H1 (cell line): ENCODE results near the gene STK40. TPM values are rescaled to one million over a fixed set of nuclear protein-coding genes. Genes with fewer than 3 reads are reported as not detected.
A peak's percentile ranks its signal among the peaks of the same experiment; 100 is the strongest.

Experiments used
- CTCF ChIA-PET: fragments of 300-600 bp; sonication (Branson Sonifier 250); formaldehyde crosslinking; loops from one replicate; lab custom pipeline; 2021; ENCODE audit not compliant: partially characterized antibody; lab: Charles Lee
- POLR2A ChIA-PET: fragments of 300-600 bp; sonication (Branson Sonifier 250); formaldehyde crosslinking; loops from one replicate; lab custom pipeline; 2021; ENCODE audit warnings: inconsistent platforms; ENCODE audit not compliant: partially characterized antibody; lab: Charles Lee
- DNase-seq, 2 experiments: peaks; one replicate each; pipeline versions ENCODE4 v3.0.0 to v3.0.0-alpha.2; 2010 to 2022; ENCODE audit warnings: low spot score in 2 of 2, low read depth in 1 of 2, mixed read lengths in 1 of 2
- FAIRE-seq: peaks from 2 replicates; lab custom pipeline; 2011; peaks lifted over from hg19 to GRCh38; lab: Jason Lieb, UNC
- H2AFZ ChIP-seq: 2 replicates; pipeline ENCODE4 v1.8.1; 2012; ENCODE audit warnings: low read length, inconsistent platforms
- H2AK5ac ChIP-seq: 2 replicates; pipeline ENCODE4 v1.6.1; 2013; ENCODE audit warnings: low read depth, low read length
- H2BK120ac ChIP-seq: replicated peaks from 2 replicates; pipeline ENCODE3; 2013; ENCODE audit warnings: low read depth, low read length, inconsistent platforms
- H2BK12ac ChIP-seq: 2 replicates; pipeline ENCODE4 v1.6.1; 2013; ENCODE audit warnings: low read depth, low read length
- H2BK15ac ChIP-seq: 2 replicates; pipeline ENCODE4 v1.6.1; 2013; ENCODE audit warnings: low read length
- H2BK20ac ChIP-seq: 2 replicates; pipeline ENCODE4 v1.6.1; 2013; ENCODE audit warnings: low read length
- H2BK5ac ChIP-seq: 2 replicates; pipeline ENCODE4 v1.6.1; 2013; ENCODE audit warnings: low read depth, low read length
- H3K14ac ChIP-seq: 2 replicates; pipeline ENCODE4 v1.6.1; 2013; ENCODE audit warnings: inconsistent platforms; ENCODE audit not compliant: insufficient read length
- H3K18ac ChIP-seq: 2 replicates; pipeline ENCODE4 v1.6.1; 2013; ENCODE audit warnings: low read length; ENCODE audit errors: extremely low read depth
- H3K23ac ChIP-seq: 2 replicates; pipeline ENCODE4 v1.6.1; 2013; ENCODE audit warnings: inconsistent platforms; ENCODE audit not compliant: insufficient read length
- H3K23me2 ChIP-seq: 2 replicates; pipeline ENCODE4 v1.6.1; 2013; ENCODE audit warnings: low read depth, low read length
- H3K27ac ChIP-seq: 2 replicates; pipeline ENCODE4 v1.6.1; 2011; ENCODE audit warnings: low read depth, low read length, inconsistent platforms
- H3K27me3 ChIP-seq, 4 experiments: replicated peaks in 1 of 4; 1 replicate in 1 of 4; 2 replicates in 3 of 4; pipeline versions ENCODE4 v1.6.1 to v1.8.1; 2011 to 2013; ENCODE audit warnings: low read length in 3 of 4, mild to moderate bottlenecking in 3 of 4, inconsistent platforms in 2 of 4, mixed read lengths in 2 of 4, moderate library complexity in 1 of 4; ENCODE audit not compliant: control insufficient read depth in 3 of 4, insufficient read depth in 3 of 4; ENCODE audit errors: extremely low read depth in 1 of 4
- H3K36me3 ChIP-seq, 4 experiments: 2 replicates each; pipeline versions ENCODE4 v1.6.1 to v1.8.1; 2011 to 2013; ENCODE audit warnings: mild to moderate bottlenecking in 4 of 4, low read length in 3 of 4, moderate library complexity in 2 of 4, control low read depth in 1 of 4, inconsistent platforms in 1 of 4; ENCODE audit not compliant: insufficient read depth in 4 of 4, control insufficient read depth in 2 of 4
- H3K4ac ChIP-seq: replicated peaks from 2 replicates; pipeline ENCODE3; 2013; ENCODE audit warnings: low read length, low read depth, mixed read lengths, inconsistent platforms; ENCODE audit not compliant: insufficient read length
- H3K4me1 ChIP-seq, 4 experiments: replicated peaks in 1 of 4; 1 replicate in 1 of 4; 2 replicates in 3 of 4; pipeline versions ENCODE4 v1.6.1 to v1.8.1; 2011 to 2013; ENCODE audit warnings: low read length in 3 of 4, inconsistent platforms in 2 of 4, mixed read lengths in 1 of 4; ENCODE audit not compliant: insufficient read depth in 4 of 4, control insufficient read depth in 3 of 4
- H3K4me2 ChIP-seq, 2 experiments: 2 replicates each; pipeline versions ENCODE4 v1.6.1 to v1.8.1; 2011 to 2013; ENCODE audit warnings: low read depth in 2 of 2, low read length in 2 of 2, control low read depth in 1 of 2, inconsistent platforms in 1 of 2, mild to moderate bottlenecking in 1 of 2; ENCODE audit not compliant: insufficient read depth in 1 of 2
- H3K4me3 ChIP-seq, 4 experiments: fragments of 200-600, 300-600 bp in 1 of 4; sonication (generic), shearing (Covaris generic), sonication (Bioruptor Twin) in 1 of 4; 2 replicates each; pipeline versions ENCODE4 v1.5.1 to v1.8.1; 2011 to 2016; ENCODE audit warnings: low read length in 4 of 4, low read depth in 3 of 4, control low read depth in 2 of 4, inconsistent platforms in 2 of 4, mild to moderate bottlenecking in 2 of 4, mixed read lengths in 1 of 4, moderate library complexity in 1 of 4; ENCODE audit not compliant: insufficient read depth in 2 of 4; ENCODE audit errors: extremely low read depth in 1 of 4
- H3K56ac ChIP-seq: replicated peaks from 2 replicates; pipeline ENCODE3; 2013; ENCODE audit warnings: low read depth, mild to moderate bottlenecking, mixed read lengths, low read length, inconsistent platforms; ENCODE audit not compliant: insufficient read length
- H3K79me1 ChIP-seq: 2 replicates; pipeline ENCODE4 v1.6.1; 2013; ENCODE audit warnings: low read depth, low read length, control low read depth
- H3K79me2 ChIP-seq, 2 experiments: 2 replicates each; pipeline versions ENCODE4 v1.6.1 to v1.8.1; 2012 to 2013; ENCODE audit warnings: low read length in 2 of 2, mild to moderate bottlenecking in 2 of 2, inconsistent platforms in 1 of 2; ENCODE audit not compliant: insufficient read depth in 2 of 2, control insufficient read depth in 1 of 2
- H3K9ac ChIP-seq, 4 experiments: replicated peaks in 1 of 4; 1 replicate in 1 of 4; 2 replicates in 3 of 4; pipeline versions ENCODE4 v1.6.1 to v1.8.1; 2011 to 2013; ENCODE audit warnings: low read depth in 3 of 4, low read length in 3 of 4, control low read depth in 2 of 4, mild to moderate bottlenecking in 2 of 4, moderate library complexity in 2 of 4, inconsistent platforms in 1 of 4; ENCODE audit errors: extremely low read depth in 1 of 4
- H3K9me3 ChIP-seq, 2 experiments: 2 replicates each; pipeline versions ENCODE4 v1.6.1 to v1.8.1; 2012 to 2013; ENCODE audit warnings: mild to moderate bottlenecking in 2 of 2, moderate library complexity in 2 of 2, control low read depth in 1 of 2, inconsistent platforms in 1 of 2, low read depth in 1 of 2, low read length in 1 of 2, mixed read lengths in 1 of 2; ENCODE audit not compliant: insufficient read depth in 2 of 2
- H4K20me1 ChIP-seq, 2 experiments: replicated peaks in 1 of 2; 2 replicates each; pipeline versions ENCODE3 to v1.8.1; 2011 to 2013; ENCODE audit warnings: inconsistent platforms in 2 of 2, low read length in 2 of 2, mild to moderate bottlenecking in 1 of 2; ENCODE audit not compliant: insufficient read depth in 2 of 2, control insufficient read depth in 1 of 2
- H4K5ac ChIP-seq: 2 replicates; pipeline ENCODE4 v1.6.1; 2013; ENCODE audit warnings: low read length, low read depth, mixed read lengths, inconsistent platforms; ENCODE audit not compliant: insufficient read length
- H4K8ac ChIP-seq: 2 replicates; pipeline ENCODE4 v1.8.0; 2013; ENCODE audit warnings: mild to moderate bottlenecking, moderate library complexity, low read length, inconsistent platforms; ENCODE audit not compliant: insufficient read depth; ENCODE audit errors: extremely low read depth
- H4K91ac ChIP-seq: replicated peaks from 2 replicates; pipeline ENCODE3; 2013; ENCODE audit warnings: low read length, mixed read lengths, inconsistent platforms; ENCODE audit not compliant: insufficient read length
- ASH2L ChIP-seq: fragments of 200-600, 300-600 bp; sonication (generic); IDR thresholded peaks from one replicate; pipeline ENCODE4 v1.7.1; 2017; ENCODE audit warnings: low read length
- CREB1 ChIP-seq: IDR thresholded peaks from 2 replicates; pipeline ENCODE4 v1.6.1; 2012; ENCODE audit warnings: inconsistent platforms
- EGR1 ChIP-seq: IDR thresholded peaks from 2 replicates; pipeline ENCODE4 v1.6.1; 2011; ENCODE audit warnings: low read depth, low read length, borderline replicate concordance
- EP300 ChIP-seq, 2 experiments: IDR thresholded peaks; 1 replicate in 1 of 2; 2 replicates in 1 of 2; pipeline ENCODE4 v1.6.1; 2011 to 2012; ENCODE audit warnings: low read depth in 2 of 2, low read length in 2 of 2, mild to moderate bottlenecking in 2 of 2, borderline replicate concordance in 1 of 2, inconsistent platforms in 1 of 2, moderate library complexity in 1 of 2
- HDAC6 ChIP-seq: IDR thresholded peaks from one replicate; pipeline ENCODE4 v1.7.1; 2012; ENCODE audit warnings: low read depth, mild to moderate bottlenecking, inconsistent platforms, low read length, moderate library complexity
- SRF ChIP-seq: IDR thresholded peaks from 2 replicates; pipeline ENCODE4 v1.6.1; 2011; ENCODE audit warnings: mild to moderate bottlenecking, low read depth, low read length, moderate library complexity
- TCF12 ChIP-seq: IDR thresholded peaks from 2 replicates; pipeline ENCODE4 v1.6.1; 2011; ENCODE audit warnings: low read depth, mild to moderate bottlenecking, low read length
- YY1 ChIP-seq: IDR thresholded peaks from 2 replicates; pipeline ENCODE4 v1.6.1; 2011; ENCODE audit warnings: low read depth, mild to moderate bottlenecking, low read length
- WGBS, 2 experiments: shearing (Covaris generic) in 1 of 2; methylation state at CpG; one replicate each; pipeline versions ENCODE4 v1.1.6 to v1.1.7; 2013 to 2015; ENCODE audit warnings: low lambda C conversion rate in 2 of 2, mixed read lengths in 2 of 2, inconsistent platforms in 1 of 2, low coverage in 1 of 2, missing lambda C conversion rate in 1 of 2; ENCODE audit not compliant: insufficient replicate concordance in 2 of 2, insufficient coverage in 1 of 2, insufficient read length in 1 of 2; ENCODE audit errors: extremely low coverage in 1 of 2, missing lambda C conversion rate in 1 of 2; 5-methylcytosine and 5-hydroxymethylcytosine counted together
- polyA plus RNA-seq, 7 experiments: library from polyadenylated mRNA; depleted of rRNA in 3 of 7; stranded (reverse) in 5 of 7; unstranded in 2 of 7; fragments of >200 nt in 5 of 7; fragments of 200-250 nt in 2 of 7; gene quantifications; 1 replicate in 5 of 7; 2 replicates in 1 of 7; 4 replicates in 1 of 7; pipeline versions ENCODE4 v1.2.1 to v1.2.3, GENCODE V29; 2011 to 2013; ENCODE audit warnings: missing spikeins in 2 of 7, mixed read lengths in 2 of 7
- total RNA-seq: library from RNA; stranded (reverse); fragmentation: NEBNext Ultra II Directional; extraction: Animal tissue kit (Norgen Biotek cat#: 25700); gene quantifications from 2 replicates; pipeline ENCODE4 v1.2.1, GENCODE V29; 2021

STK40 gene
- total and polyA plus RNA-seq, 2 of the 8 experiments (the other 6 are each of a cell fraction or from before 2014, with no cell fraction given), result 13.6 to 28.6 TPM

GRCh38 chr1:36365381-36365780, 20.3 kb downstream of the STK40 start:
- H3K14ac ChIP-seq, result no peak overlapping the region
- WGBS, 2 experiments, result 100% methylated on average over 1 of the region's 1 CpG; no CpG with 5 or more reads in 1 of the 2 experiments
- no peak overlapping the region for H3K27ac ChIP-seq
- H2BK20ac ChIP-seq, result no peak overlapping the region
- DNase-seq (no peak), FAIRE-seq (no peak)
- ChIA-PET CTCF (interaction anchor here (1.6 to 7.9 kb wide), 2 partner anchors 15 to 55 kb away, joined by 7 to 90 read pairs; partner anchors contain the start of gene STK40), POLR2A (interaction anchor here (1.3 to 5.2 kb wide), 3 partner anchors 19 to 39 kb away, joined by 3 to 33 read pairs (median 11); no protein-coding TSS in a partner anchor)
- H3K4me1 ChIP-seq, result peaks cover 2 to 15% (median 10%) of the 10 kb centered on the region in 4 experiments; a peak in 6 of 7 replicates
- H4K8ac ChIP-seq, result no peak overlapping the region
- H2AFZ ChIP-seq, result no peak overlapping the region
- H3K79me2 ChIP-seq, result peaks cover 0 to 24% of the 10 kb centered on the region in 2 experiments; a peak in 2 of 4 replicates
- H3K9me3 ChIP-seq, result no peaks in the 10 kb centered on the region
- H2AK5ac ChIP-seq, result no peak overlapping the region
- peaks cover 0 to 5% (median 1%) of the 10 kb centered on the region in 4 experiments; a peak in 1 of 8 replicates for H3K36me3 ChIP-seq
- no peak overlapping the region for H3K4ac ChIP-seq
- H4K5ac ChIP-seq, result no peak overlapping the region
- no peak overlapping the region for H3K18ac ChIP-seq
- no peak overlapping the region for H2BK12ac ChIP-seq
- H2BK5ac ChIP-seq, result no peak overlapping the region
- H3K23ac ChIP-seq, result no peak overlapping the region
- no peak overlapping the region for H3K4me3 ChIP-seq
- H3K4me2 ChIP-seq, result no peak overlapping the region
- peaks cover 2 to 6% of the 10 kb centered on the region in 2 experiments for H4K20me1 ChIP-seq
- TF ChIP-seq HDAC6, result no peak
- TF ChIP-seq EGR1, result no peak
- TF ChIP-seq ASH2L, result no peak
- TF ChIP-seq YY1, result no peak
- no peak for TF ChIP-seq CREB1
- TF ChIP-seq SRF, result no peak
- TF ChIP-seq EP300 (IDR thresholded peaks at IDR 0.05; ENCODE audit: borderline replicate concordance in 1 of 2, low read depth in 2 of 2, low read length in 2 of 2), result no peak
- TF ChIP-seq TCF12, result no peak
- no peak overlapping the region for H4K91ac ChIP-seq
- no peaks in the 10 kb centered on the region for H3K27me3 ChIP-seq
- H3K9ac ChIP-seq, result no peak overlapping the region
- no peak overlapping the region for H2BK120ac ChIP-seq
- 0 out of 2 replicates have a peak overlapping the region, but pooled peaks have one; percentile 46 for H2BK15ac ChIP-seq
- H3K56ac ChIP-seq, result no peak overlapping the region
- H3K23me2 ChIP-seq, result no peaks in the 10 kb centered on the region
- H3K79me1 ChIP-seq, result peaks cover 3% of the 10 kb centered on the region; the same call in 1 of the 2 replicates
